Nephron (organoid): ENCODE measurements around the gene ZPBP2.
"Not testable (repeated sequence)": the region's sequence is repeated elsewhere in the genome, so short reads cannot be mapped to it uniquely, and the experiment has no call there.

Experiments
- H3K27ac Mint-ChIP-seq, 3 experiments: 2 replicates each; pipeline ENCODE4 v1.8.0; 2020; ENCODE audit warnings: mixed read lengths in 3 of 3, mild to moderate bottlenecking in 2 of 3, moderate library complexity in 1 of 3
- H3K27me3 Mint-ChIP-seq: 2 replicates; pipeline ENCODE4 v1.8.0; 2021; ENCODE audit warnings: low read depth, mild to moderate bottlenecking, moderate library complexity, mixed read lengths
- H3K36me3 Mint-ChIP-seq: 2 replicates; pipeline ENCODE4 v1.8.0; 2020; ENCODE audit warnings: low read depth, mixed read lengths
- H3K4me1 Mint-ChIP-seq: 2 replicates; pipeline ENCODE4 v1.8.0; 2020; ENCODE audit warnings: mixed read lengths
- H3K4me3 Mint-ChIP-seq, 3 experiments: 2 replicates each; pipeline ENCODE4 v1.8.0; 2020; ENCODE audit warnings: mild to moderate bottlenecking in 3 of 3, mixed read lengths in 3 of 3, moderate library complexity in 2 of 3
- H3K9me3 Mint-ChIP-seq: 2 replicates; pipeline ENCODE4 v1.8.0; 2020; ENCODE audit warnings: mixed read lengths
- CTCF ChIP-seq, 3 experiments: fragments of 200-600 bp; sonication (generic); IDR thresholded peaks; one replicate each; pipeline ENCODE4 v1.5.0; 2021; ENCODE audit warnings: antibody characterized with exemption in 3 of 3; ENCODE audit not compliant: unreplicated experiment in 3 of 3

Gene ZPBP2

DNA sequence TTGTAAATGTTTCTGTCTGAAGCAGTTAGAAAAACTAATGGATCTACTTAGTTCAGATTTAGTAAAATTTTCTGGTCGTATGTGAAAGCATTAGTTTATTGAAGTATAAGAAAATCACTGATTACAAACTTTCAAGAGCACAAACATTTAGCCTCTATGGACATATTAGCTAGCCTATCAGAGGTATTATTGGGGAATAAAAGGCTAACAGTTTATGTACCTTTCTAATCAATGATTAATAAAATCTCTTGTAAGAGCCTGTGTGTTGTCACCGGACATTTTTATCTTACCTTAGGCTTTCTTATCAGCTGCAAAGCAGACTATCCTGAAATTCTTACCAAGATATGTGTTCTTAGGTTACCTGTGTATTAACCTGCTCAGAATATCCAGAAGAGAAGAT is 21.2 kb downstream of the ZPBP2 start:
- no peak for TF ChIP-seq CTCF (IDR thresholded peaks at IDR 0.05; ENCODE audit: unreplicated experiment in 3 of 3)
- H3K4me3 Mint-ChIP-seq = no peak overlapping the region
- peaks cover 49% of the 10 kb centered on the region for H3K27me3 Mint-ChIP-seq
- H3K9me3 Mint-ChIP-seq = no peaks in the 10 kb centered on the region
- no peaks in the 10 kb centered on the region for H3K4me1 Mint-ChIP-seq
- H3K36me3 Mint-ChIP-seq = no peaks in the 10 kb centered on the region
- no peak overlapping the region for H3K27ac Mint-ChIP-seq

DNA sequence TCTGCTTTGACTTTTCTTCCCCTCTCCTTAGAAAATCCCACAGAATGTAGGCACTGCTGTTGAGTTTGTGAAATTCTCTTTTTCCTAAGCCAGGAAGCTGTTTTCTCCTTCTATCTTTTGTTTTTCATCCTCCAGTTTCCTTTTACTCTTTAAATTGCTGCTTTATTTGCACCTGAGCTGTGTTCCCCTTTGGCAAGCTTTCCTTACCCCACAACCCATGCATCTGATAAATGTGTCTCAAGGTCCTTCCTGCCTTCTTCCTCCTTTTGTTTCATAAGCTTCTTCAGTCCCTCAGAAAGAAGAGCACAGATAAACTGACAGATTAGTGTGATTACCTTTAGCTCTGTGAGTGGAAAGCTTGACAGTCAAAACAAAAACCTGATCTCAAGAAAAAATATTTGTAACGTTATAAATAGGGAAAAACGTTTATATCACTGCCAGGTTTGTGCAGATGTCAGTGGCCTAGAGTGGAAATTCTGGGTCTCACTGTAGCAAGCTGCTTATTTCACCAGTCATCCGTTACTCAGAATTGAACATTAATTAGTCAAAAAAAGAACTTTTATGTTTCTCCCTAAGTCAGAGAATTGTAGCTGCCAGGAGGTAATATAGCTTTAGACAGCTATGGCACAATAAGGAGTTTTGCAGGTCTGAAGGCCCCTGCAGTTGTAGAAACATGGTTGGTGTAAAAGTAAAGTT is 26.8 kb downstream of the ZPBP2 start:
- H3K4me1 Mint-ChIP-seq = no peaks in the 10 kb centered on the region
- H3K27me3 Mint-ChIP-seq = peaks cover 21% of the 10 kb centered on the region
- no peaks in the 10 kb centered on the region for H3K36me3 Mint-ChIP-seq
- H3K4me3 Mint-ChIP-seq = no peak overlapping the region
- no peak overlapping the region for H3K27ac Mint-ChIP-seq
- H3K9me3 Mint-ChIP-seq = no peaks in the 10 kb centered on the region
- TF ChIP-seq CTCF (IDR thresholded peaks at IDR 0.05; ENCODE audit: unreplicated experiment in 3 of 3) = no peak

DNA sequence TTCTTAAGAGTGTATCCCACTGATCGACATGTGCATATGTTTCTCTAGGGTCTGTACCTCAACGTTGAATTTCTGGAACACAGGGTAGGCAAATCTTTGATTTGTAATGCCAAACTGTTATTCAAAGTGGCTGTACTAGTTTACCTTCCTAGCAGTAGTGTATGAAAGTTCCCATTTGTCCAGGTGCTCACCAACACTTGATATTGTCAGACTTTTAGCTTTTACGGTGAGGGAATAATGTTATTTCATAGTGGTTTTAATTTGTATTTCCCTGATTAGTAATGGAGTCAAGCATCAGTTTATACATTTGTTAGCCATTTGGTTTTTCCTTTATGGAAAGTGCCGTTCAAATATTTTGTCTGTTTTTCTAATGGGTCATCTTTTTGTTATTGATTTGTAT is 30.1 kb downstream of the ZPBP2 start:
- Mint-ChIP-seq H3K36me3 (no peaks in the 10 kb centered on the region), H3K27me3 (peaks cover 2% of the 10 kb centered on the region), H3K4me1 (no peaks in the 10 kb centered on the region), H3K4me3 (no peak overlapping the region), H3K27ac (no peak overlapping the region), H3K9me3 (no peaks in the 10 kb centered on the region)
- no peak for TF ChIP-seq CTCF (IDR thresholded peaks at IDR 0.05; ENCODE audit: unreplicated experiment in 3 of 3)

- Mint-ChIP-seq H3K4me1 (no peaks in the 10 kb centered on the region), H3K36me3 (no peaks in the 10 kb centered on the region), H3K9me3 (no peaks in the 10 kb centered on the region), H3K27me3 (no peaks in the 10 kb centered on the region), H3K27ac (no peak overlapping the region), H3K4me3 (no peak overlapping the region)
- TF ChIP-seq CTCF (IDR thresholded peaks at IDR 0.05; ENCODE audit: unreplicated experiment in 3 of 3) = no peak
Measured at GRCh38 chr17:39899215-39899614, 31.2 kb downstream of the ZPBP2 start.

DNA sequence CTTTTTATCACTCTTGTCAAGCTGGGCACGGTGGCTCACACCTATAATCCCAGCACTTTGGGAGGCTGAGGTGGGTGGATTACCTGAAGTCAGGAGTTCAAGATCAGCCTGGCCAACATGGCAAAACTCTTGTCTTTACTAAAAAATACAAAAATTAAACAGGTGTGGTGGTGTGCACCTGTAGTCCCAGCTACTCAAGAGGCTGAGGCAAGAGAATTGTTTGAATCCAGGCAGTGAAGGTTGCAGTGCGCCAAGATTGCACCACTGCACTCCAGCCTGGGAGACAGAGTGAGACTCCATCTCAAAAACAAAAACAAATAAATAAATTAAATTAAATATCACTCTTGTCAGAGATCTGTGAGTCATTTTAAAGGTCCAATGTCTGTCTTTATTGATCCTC is 34.0 kb downstream of the ZPBP2 start:
- H3K4me3 Mint-ChIP-seq, H3K36me3 Mint-ChIP-seq, H3K4me1 Mint-ChIP-seq, H3K9me3 Mint-ChIP-seq, H3K27ac Mint-ChIP-seq, H3K27me3 Mint-ChIP-seq: not testable (repeated sequence)

DNA sequence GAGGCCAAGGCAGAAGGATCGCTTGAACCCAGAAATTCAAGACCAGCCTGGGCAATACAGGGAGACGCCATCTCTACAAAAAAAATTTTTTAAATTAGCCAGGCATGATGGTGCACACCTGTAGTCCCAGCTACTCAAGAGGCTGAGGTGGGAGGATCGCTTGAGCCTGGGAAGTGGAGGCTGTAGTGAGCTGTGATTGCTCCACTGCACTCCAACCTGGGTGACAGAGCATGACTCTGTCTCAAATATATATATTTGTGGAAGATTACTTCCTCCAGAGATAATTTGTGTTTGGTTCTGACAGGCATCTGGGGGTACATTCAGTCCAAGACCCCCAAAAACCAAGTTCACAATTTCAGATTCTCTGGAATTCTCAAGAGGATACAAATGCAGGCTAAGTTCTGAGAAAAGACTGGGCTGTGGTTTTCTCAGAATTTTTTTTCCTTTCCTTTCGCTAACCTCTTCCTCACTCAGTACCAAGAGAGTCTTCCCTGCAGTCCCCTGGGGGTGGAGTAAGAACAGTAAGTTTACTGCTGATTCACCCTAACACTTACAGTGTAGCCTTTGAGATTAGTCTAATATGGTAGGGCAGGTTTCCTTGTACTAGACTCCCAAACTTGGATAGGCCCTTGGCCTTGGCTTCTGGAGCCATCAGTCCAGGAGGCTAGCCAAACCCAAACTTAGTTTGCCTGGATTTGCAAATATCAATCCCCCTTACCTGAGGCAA is 35.3 kb downstream of the ZPBP2 start:
- TF ChIP-seq CTCF (IDR thresholded peaks at IDR 0.05; ENCODE audit: unreplicated experiment in 3 of 3) = no peak
- H3K27ac Mint-ChIP-seq = no peak overlapping the region
- H3K27me3 Mint-ChIP-seq = no peaks in the 10 kb centered on the region
- peaks cover 5% of the 10 kb centered on the region for H3K36me3 Mint-ChIP-seq
- H3K9me3 Mint-ChIP-seq = no peaks in the 10 kb centered on the region
- H3K4me3 Mint-ChIP-seq = no peak overlapping the region
- no peaks in the 10 kb centered on the region for H3K4me1 Mint-ChIP-seq
